Caco-2 (cell line): ENCODE measurements around the gene ADGRB3. TPM values are rescaled to one million over a fixed set of nuclear protein-coding genes. Genes with fewer than 3 reads are reported as not detected.
A peak's percentile ranks its signal among the peaks of the same experiment; 100 is the strongest.

Source experiments
- BruUV-seq: library from RNA; stranded (reverse); fragments of 400-500 nt; replicated peaks from 2 replicates; lab custom pipeline; 2021; lab: Mats Ljungman, UMichigan
- CTCF ChIA-PET: fragments of 300-600 bp; sonication (Branson Sonifier 250); formaldehyde crosslinking; loops from one replicate; lab custom pipeline; 2022; ENCODE audit warnings: antibody characterized with exemption; lab: Charles Lee
- POLR2A ChIA-PET: fragments of 300-600 bp; sonication (Branson Sonifier 250); formaldehyde crosslinking; loops from one replicate; lab custom pipeline; 2022; ENCODE audit warnings: antibody characterized with exemption; lab: Charles Lee
- DNase-seq, 2 experiments: peaks; one replicate each; pipeline versions ENCODE4 v3.0.0 to v3.0.0-alpha.2; 2020 to 2022
- H3K27me3 ChIP-seq: replicated peaks from 2 replicates; pipeline ENCODE4 v1.6.0; 2011; ENCODE audit warnings: low read length; ENCODE audit not compliant: control insufficient read depth, insufficient read depth
- H3K36me3 ChIP-seq: 2 replicates; pipeline ENCODE4 v1.5.1; 2011; ENCODE audit warnings: low read length; ENCODE audit not compliant: control insufficient read depth, insufficient read depth
- H3K4me1 ChIP-seq: fragments of 250-450 bp; sonication (Bioruptor Pico); 2 replicates; pipeline ENCODE4 v1.5.1; 2020; ENCODE audit warnings: mild to moderate bottlenecking
- H3K4me3 ChIP-seq: 2 replicates; pipeline ENCODE4 v1.5.1; 2011; ENCODE audit warnings: low read depth, mild to moderate bottlenecking, control low read depth, low read length
- H3K9me3 ChIP-seq: fragments of 250-450 bp; sonication (Bioruptor Pico); 2 replicates; pipeline ENCODE4 v1.5.1; 2020; ENCODE audit warnings: mild to moderate bottlenecking, moderate library complexity
- H3K27ac Mint-ChIP-seq: one replicate; pipeline ENCODE4 v1.8.0; 2022; ENCODE audit warnings: mixed read lengths; ENCODE audit not compliant: unreplicated experiment
- H3K27me3 Mint-ChIP-seq: one replicate; pipeline ENCODE4 v1.8.0; 2022; ENCODE audit warnings: mixed read lengths; ENCODE audit not compliant: insufficient read depth, unreplicated experiment
- H3K36me3 Mint-ChIP-seq: one replicate; pipeline ENCODE4 v1.8.0; 2022; ENCODE audit warnings: mild to moderate bottlenecking, mixed read lengths; ENCODE audit not compliant: insufficient read depth, unreplicated experiment
- H3K4me1 Mint-ChIP-seq: one replicate; pipeline ENCODE4 v1.8.0; 2022; ENCODE audit warnings: low read depth, mixed read lengths; ENCODE audit not compliant: unreplicated experiment
- H3K4me3 Mint-ChIP-seq: one replicate; pipeline ENCODE4 v1.8.0; 2022; ENCODE audit warnings: mild to moderate bottlenecking, moderate library complexity, mixed read lengths; ENCODE audit not compliant: unreplicated experiment
- H3K9me3 Mint-ChIP-seq: one replicate; pipeline ENCODE4 v1.8.0; 2022; ENCODE audit warnings: mixed read lengths; ENCODE audit not compliant: unreplicated experiment
- CTCF ChIP-seq, 2 experiments: fragments of 200-600 bp in 1 of 2; IDR thresholded peaks; 1 replicate in 1 of 2; 2 replicates in 1 of 2; pipeline versions ENCODE4 v1.5.1 to v1.8.0; 2011 to 2022; ENCODE audit warnings: antibody characterized with exemption in 1 of 2, control low read depth in 1 of 2, inconsistent platforms in 1 of 2, low read depth in 1 of 2, low read length in 1 of 2, mild to moderate bottlenecking in 1 of 2, moderate library complexity in 1 of 2; ENCODE audit not compliant: insufficient read depth in 1 of 2, severe bottlenecking in 1 of 2, unreplicated experiment in 1 of 2
- intact Hi-C: fragments of 100-400 bp; cut with micrococcal nuclease; formaldehyde crosslinking; loops from one replicate; pipeline ENCODE4 v1.10.0; 2022; ENCODE audit not compliant: unreplicated experiment
- total RNA-seq: library from RNA; stranded (reverse); gene quantifications from 2 replicates; pipeline ENCODE4 v1.2.3, GENCODE V29; 2022

Gene ADGRB3
- total RNA-seq, 1 experiment from 2014 or later, result 0.18 TPM

- H3K4me3 ChIP-seq, result no peak overlapping the region
- intact Hi-C loops, result loop anchor here (10.0 kb wide), 1 partner anchor 242 kb away; no protein-coding TSS in a partner anchor
- H3K4me3 Mint-ChIP-seq, result no peak overlapping the region
- no peaks in the 10 kb centered on the region; the same call in 1 of the 2 replicates for H3K27me3 ChIP-seq
- H3K36me3 ChIP-seq, result no peaks in the 10 kb centered on the region
- no TSS peak for BruUV-seq
- POLR2A ChIA-PET, result no interaction called here
- H3K9me3 Mint-ChIP-seq, result no peaks in the 10 kb centered on the region
- H3K4me1 ChIP-seq, result no peaks in the 10 kb centered on the region; the same call in 1 of the 2 replicates
- peaks cover 30% of the 10 kb centered on the region for H3K27me3 Mint-ChIP-seq
- H3K27ac Mint-ChIP-seq, result no peak overlapping the region
- no peaks in the 10 kb centered on the region for H3K9me3 ChIP-seq
- DNase-seq, result no peak
- TF ChIP-seq CTCF (IDR thresholded peaks at IDR 0.05; ENCODE audit: insufficient read depth in 1 of 2, low read depth in 1 of 2, low read length in 1 of 2, severe bottlenecking in 1 of 2, unreplicated experiment in 1 of 2), result no peak
- CTCF ChIA-PET, result no interaction called here
- peaks cover 9% of the 10 kb centered on the region for H3K4me1 Mint-ChIP-seq
- no peaks in the 10 kb centered on the region for H3K36me3 Mint-ChIP-seq
These were observed 2.3 kb upstream of the ADGRB3 start for GRCh38 chr6:68632734-68633133.

GRCh38 chr6:68633281-68633971, 1.7 kb upstream of the ADGRB3 start:
- Mint-ChIP-seq H3K27me3 (peaks cover 30% of the 10 kb centered on the region), H3K27ac (no peak overlapping the region), H3K36me3 (no peaks in the 10 kb centered on the region), H3K9me3 (no peaks in the 10 kb centered on the region), H3K4me3 (peak overlapping the region; percentile 82), H3K4me1 (peaks cover 9% of the 10 kb centered on the region)
- H3K4me3 ChIP-seq, result no peak overlapping the region
- H3K4me1 ChIP-seq, result no peaks in the 10 kb centered on the region; the same call in 1 of the 2 replicates
- CTCF ChIA-PET, result no interaction called here
- intact Hi-C loops, result loop anchor here (10.0 kb wide), 1 partner anchor 241 kb away; no protein-coding TSS in a partner anchor
- no peak for DNase-seq
- H3K36me3 ChIP-seq, result no peaks in the 10 kb centered on the region
- BruUV-seq, result no TSS peak
- TF ChIP-seq CTCF (IDR thresholded peaks at IDR 0.05; ENCODE audit: insufficient read depth in 1 of 2, low read depth in 1 of 2, low read length in 1 of 2, severe bottlenecking in 1 of 2, unreplicated experiment in 1 of 2), result no peak
- no peaks in the 10 kb centered on the region for H3K9me3 ChIP-seq
- POLR2A ChIA-PET, result no interaction called here
- H3K27me3 ChIP-seq, result no peaks in the 10 kb centered on the region; the same call in 1 of the 2 replicates

- intact Hi-C loops, result loop anchor here (10.0 kb wide), 1 partner anchor 241 kb away; no protein-coding TSS in a partner anchor
- CTCF ChIA-PET, result no interaction called here
These were observed 933 bp upstream of the ADGRB3 start for GRCh38 chr6:68633972-68634725.

More at GRCh38 chr6:68633972-68634725, 933 bp upstream of the ADGRB3 start:
- DNase-seq, result no peak
- no peaks in the 10 kb centered on the region for H3K36me3 Mint-ChIP-seq
- peaks cover 30% of the 10 kb centered on the region for H3K27me3 Mint-ChIP-seq
- H3K27ac Mint-ChIP-seq, result no peak overlapping the region
- H3K9me3 Mint-ChIP-seq, result no peaks in the 10 kb centered on the region
- Histone ChIP-seq H3K4me3 (peak overlapping the region; percentile 51), H3K36me3 (no peaks in the 10 kb centered on the region), H3K9me3 (no peaks in the 10 kb centered on the region), H3K4me1 (no peaks in the 10 kb centered on the region; the same call in 1 of the 2 replicates), H3K27me3 (no peaks in the 10 kb centered on the region; the same call in 1 of the 2 replicates)
- no TSS peak for BruUV-seq
- no peak for TF ChIP-seq CTCF (IDR thresholded peaks at IDR 0.05; ENCODE audit: insufficient read depth in 1 of 2, low read depth in 1 of 2, low read length in 1 of 2, severe bottlenecking in 1 of 2, unreplicated experiment in 1 of 2)
- H3K4me1 Mint-ChIP-seq, result peaks cover 9% of the 10 kb centered on the region
- peak overlapping the region; percentile 82 for H3K4me3 Mint-ChIP-seq
- POLR2A ChIA-PET, result no interaction called here
